Spinal cord (tissue), 10 donors: Measurements from ENCODE around the gene CEP135. TPM values are rescaled to one million over a fixed set of nuclear protein-coding genes. Genes with fewer than 3 reads are reported as not detected.
A peak's percentile ranks its signal among the peaks of the same experiment; 100 is the strongest.

ENCODE experiments used
- DNase-seq, 6 donors: peaks; one replicate each; pipeline versions ENCODE4 v3.0.0 to v3.0.0-alpha.2; 2013 to 2015; ENCODE audit warnings: low spot score in 6 of 6, low read depth in 4 of 6
- H3K27ac ChIP-seq: one replicate; pipeline ENCODE4 v1.5.1; 2013; ENCODE audit warnings: low read depth, low read length, control low read depth
- H3K27me3 ChIP-seq: one replicate; pipeline ENCODE4 v1.6.1; 2013; ENCODE audit warnings: low read length; ENCODE audit not compliant: control insufficient read depth, insufficient read depth
- H3K36me3 ChIP-seq: one replicate; pipeline ENCODE4 v1.6.1; 2013; ENCODE audit warnings: low read length; ENCODE audit not compliant: control insufficient read depth, insufficient read depth
- H3K4me1 ChIP-seq: one replicate; pipeline ENCODE4 v1.6.1; 2013; ENCODE audit warnings: low read length; ENCODE audit not compliant: control insufficient read depth, insufficient read depth
- H3K4me3 ChIP-seq: one replicate; pipeline ENCODE4 v1.5.1; 2013; ENCODE audit warnings: low read depth, low read length, control low read depth
- H3K9me3 ChIP-seq: one replicate; pipeline ENCODE4 v1.6.1; 2013; ENCODE audit warnings: low read length; ENCODE audit not compliant: control insufficient read depth, insufficient read depth
- WGBS: methylation state at CpG from one replicate; pipeline ENCODE4 v1.1.5; 2013; ENCODE audit warnings: missing lambda C conversion rate; ENCODE audit not compliant: insufficient coverage; 5-methylcytosine and 5-hydroxymethylcytosine counted together
- polyA plus RNA-seq, 2 donors: library from polyadenylated mRNA; unstranded; fragments of 120-200 nt; gene quantifications; one replicate each; pipeline ENCODE4 v1.2.1, GENCODE V29; 2013; ENCODE audit not compliant: insufficient read length in 2 of 2
- total RNA-seq, 2 donors: library from RNA; depleted of rRNA in 1 of 2; stranded (reverse); fragments of 120-200 nt in 1 of 2; fragments of >200 nt in 1 of 2; gene quantifications; one replicate each; pipeline versions ENCODE4 v1.2.3 to v1.2.4, GENCODE V29; 2013 to 2014
- donor health status: healthy.

CEP135 gene
- total and polyA plus RNA-seq, 4 donors = 9.9 to 15.3 (median 11.1) TPM

DNA sequence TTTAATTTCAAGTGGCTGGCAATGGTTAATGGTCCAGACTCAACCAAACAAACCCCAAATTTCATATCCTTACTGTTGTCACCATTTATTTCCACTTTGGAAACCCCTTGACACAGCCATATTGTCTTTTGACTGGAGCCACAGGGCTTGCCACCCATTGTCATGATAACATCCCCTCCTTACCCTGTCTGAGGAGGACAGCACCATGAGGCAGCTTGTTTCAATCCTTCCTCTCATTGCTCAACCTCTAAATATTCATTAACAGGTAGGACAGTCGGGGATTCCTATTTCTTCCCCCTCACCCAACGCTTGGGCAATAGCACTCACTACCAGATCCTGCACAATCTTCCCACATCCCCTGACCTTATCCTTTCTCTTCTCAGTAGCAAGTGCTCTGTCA is 92.1 kb downstream of the CEP135 start:
- no peak for DNase-seq
- H3K4me1 ChIP-seq = no peaks in the 10 kb centered on the region
- no peaks in the 10 kb centered on the region for H3K27me3 ChIP-seq
- H3K27ac ChIP-seq = no peak overlapping the region
- no peaks in the 10 kb centered on the region for H3K9me3 ChIP-seq
- no peak overlapping the region for H3K4me3 ChIP-seq
- H3K36me3 ChIP-seq = no peaks in the 10 kb centered on the region
- 60% methylated on average over 2 of the region's 2 CpGs for WGBS

DNA sequence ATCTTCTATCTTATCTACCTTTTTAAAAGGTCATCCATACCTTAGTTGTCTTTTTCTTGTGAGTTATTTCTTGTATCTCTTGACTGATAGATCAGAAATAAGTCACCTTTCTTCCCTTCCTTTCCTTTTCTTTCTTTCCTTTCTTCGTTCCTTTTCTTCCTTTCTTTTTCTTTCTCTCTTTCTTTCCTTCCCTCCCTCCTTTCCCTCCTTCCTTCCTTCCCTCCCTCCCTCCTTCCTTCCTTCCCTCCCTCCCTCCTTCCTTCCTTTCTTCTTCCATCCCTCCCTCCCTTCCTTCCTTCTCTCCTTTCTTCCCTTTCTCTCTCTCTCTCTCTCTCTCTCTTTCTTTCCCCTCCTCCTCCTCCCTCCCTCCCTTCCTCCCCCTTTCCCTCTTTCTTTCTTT is 93.5 kb downstream of the CEP135 start:
- WGBS = 82% methylated on average over 1 of the region's 1 CpG
- no peaks in the 10 kb centered on the region for H3K36me3 ChIP-seq
- no peak for DNase-seq
- H3K4me1 ChIP-seq = no peaks in the 10 kb centered on the region
- H3K9me3 ChIP-seq = no peaks in the 10 kb centered on the region
- H3K27me3 ChIP-seq = no peaks in the 10 kb centered on the region
- no peak overlapping the region for H3K27ac ChIP-seq
- no peak overlapping the region for H3K4me3 ChIP-seq

DNA sequence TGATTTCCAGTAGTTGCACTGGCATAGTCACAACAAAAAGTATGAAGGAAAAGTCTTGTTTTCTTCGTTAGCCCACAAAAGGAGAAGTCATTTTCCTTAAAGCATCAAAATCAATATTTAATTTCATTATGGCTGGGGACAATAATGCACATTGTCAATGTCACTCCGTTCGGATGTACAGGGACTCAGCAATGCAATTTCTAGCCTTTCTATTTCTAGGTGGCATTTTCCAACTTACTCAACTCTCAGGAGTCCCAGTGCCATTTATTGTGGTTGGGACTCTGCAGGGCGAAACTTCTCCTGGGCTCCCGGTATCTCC is 99.6 kb downstream of the CEP135 start:
- peak overlapping the region; percentile 67 for H3K27ac ChIP-seq
- no peaks in the 10 kb centered on the region for H3K36me3 ChIP-seq
- peak overlapping the region; percentile 78 for H3K4me3 ChIP-seq
- H3K9me3 ChIP-seq = no peaks in the 10 kb centered on the region
- peaks cover 3% of the 10 kb centered on the region for H3K4me1 ChIP-seq
- WGBS = 0% methylated on average over 2 of the region's 5 CpGs
- no peaks in the 10 kb centered on the region for H3K27me3 ChIP-seq
- no peak for DNase-seq

DNA sequence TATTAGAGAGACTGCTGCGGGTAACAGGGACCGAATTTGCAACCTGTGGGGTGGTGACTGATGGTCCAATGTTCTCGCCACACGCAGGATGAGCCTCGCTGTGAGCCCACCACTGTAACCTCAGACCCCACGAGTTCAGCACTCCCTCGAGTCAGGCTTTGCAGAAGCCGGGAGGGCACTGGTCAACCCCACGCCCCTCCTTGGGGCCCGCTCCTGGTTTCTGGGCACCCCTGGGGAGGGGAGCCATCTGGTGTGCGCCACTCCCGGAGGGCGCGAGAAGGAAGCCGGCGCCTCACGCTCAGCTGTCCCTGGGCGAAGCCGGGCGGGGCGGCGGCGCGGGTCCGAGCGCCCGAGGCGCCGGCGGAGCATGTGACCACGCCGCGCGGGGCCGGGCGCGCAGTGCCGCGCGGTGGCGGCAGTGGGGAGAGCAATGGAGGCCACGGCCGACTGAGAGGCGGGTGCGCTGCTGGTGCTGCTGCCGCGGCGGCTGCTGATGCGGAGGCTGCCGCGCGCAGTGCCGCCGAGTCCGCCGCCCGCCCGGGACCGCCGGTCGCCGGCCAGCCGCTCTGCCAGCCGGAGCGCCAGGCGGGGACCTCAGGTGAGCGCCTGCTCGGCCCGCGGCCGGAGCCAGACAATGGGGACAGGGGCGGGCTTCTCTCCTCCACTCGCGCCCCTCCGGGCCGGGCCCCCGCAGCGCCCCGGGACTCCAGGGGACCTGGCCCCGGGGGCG is 100.1 kb downstream of the CEP135 start:
- H3K36me3 ChIP-seq = no peaks in the 10 kb centered on the region
- under 1% methylated on average over 80 of the region's 81 CpGs for WGBS
- no peaks in the 10 kb centered on the region for H3K9me3 ChIP-seq
- H3K27me3 ChIP-seq = no peaks in the 10 kb centered on the region
- H3K27ac ChIP-seq = peak overlapping the region; percentile 67
- peak overlapping the region; percentile 90 for H3K4me3 ChIP-seq
- peak; percentile 47 to 92 (median 60) for DNase-seq
- H3K4me1 ChIP-seq = peaks cover 3% of the 10 kb centered on the region

DNA sequence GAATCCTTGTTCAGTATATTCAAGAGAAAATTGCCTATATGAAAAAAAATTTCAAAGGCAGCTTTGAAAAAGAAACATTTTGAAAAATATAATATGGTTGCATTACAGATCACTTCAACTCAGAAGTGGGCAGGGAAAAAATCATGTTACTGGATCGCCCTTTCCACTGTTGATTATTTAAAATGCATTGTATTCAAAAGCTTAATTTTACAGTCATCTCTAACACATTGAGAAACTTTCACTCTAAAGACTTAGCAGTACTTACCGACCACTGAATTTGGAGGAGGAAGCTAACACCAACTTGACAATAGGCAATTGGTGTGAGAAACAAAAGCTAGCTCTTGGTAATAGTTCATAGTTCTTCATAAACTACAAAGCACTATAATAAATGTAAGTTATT is 101.9 kb downstream of the CEP135 start:
- peaks cover 3% of the 10 kb centered on the region for H3K4me1 ChIP-seq
- H3K27ac ChIP-seq = peak overlapping the region; percentile 15
- peak overlapping the region; percentile 90 for H3K4me3 ChIP-seq
- WGBS = no CpG with 5 or more reads among the region's 2 CpGs
- H3K9me3 ChIP-seq = no peaks in the 10 kb centered on the region
- H3K27me3 ChIP-seq = no peaks in the 10 kb centered on the region
- peak in 1 of 6 donors; percentile 43 for DNase-seq
- H3K36me3 ChIP-seq = no peaks in the 10 kb centered on the region

DNA sequence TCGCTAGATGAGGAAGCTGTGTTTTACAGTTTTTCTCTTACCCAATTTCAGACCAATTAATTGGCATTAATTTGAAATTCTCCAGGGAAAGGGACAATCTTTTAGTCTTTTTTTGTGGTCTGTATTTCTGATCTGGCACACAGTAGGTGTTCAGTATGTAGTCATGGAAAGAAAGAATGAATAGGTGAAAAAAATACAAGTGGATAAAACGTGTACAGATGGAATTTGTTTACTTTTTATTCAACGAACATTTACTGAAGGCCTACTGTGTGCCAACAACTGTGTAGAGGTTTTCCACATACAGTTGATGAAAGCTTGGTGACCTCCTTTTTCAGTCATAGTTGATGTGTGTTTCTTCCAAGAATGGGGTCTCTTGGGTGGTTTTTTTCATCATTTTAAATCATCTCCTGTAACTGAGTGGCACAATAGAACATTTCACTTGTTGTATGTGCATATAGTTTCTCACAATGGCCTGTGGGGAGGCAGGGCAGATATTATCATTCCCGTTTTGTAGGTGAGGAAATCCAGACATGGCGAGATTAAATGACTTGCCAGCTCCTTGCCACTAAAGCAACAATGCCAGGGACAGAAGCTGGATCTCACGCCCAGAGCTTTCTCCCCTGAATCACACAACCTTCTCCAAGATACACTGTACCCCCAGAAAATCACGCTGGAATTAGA is 102.4 kb downstream of the CEP135 start:
- no peaks in the 10 kb centered on the region for H3K36me3 ChIP-seq
- H3K9me3 ChIP-seq = no peaks in the 10 kb centered on the region
- 57% methylated on average over 1 of the region's 7 CpGs for WGBS
- no peak overlapping the region for H3K27ac ChIP-seq
- H3K4me1 ChIP-seq = peaks cover 3% of the 10 kb centered on the region
- no peaks in the 10 kb centered on the region for H3K27me3 ChIP-seq
- no peak overlapping the region for H3K4me3 ChIP-seq
- DNase-seq = no peak

DNA sequence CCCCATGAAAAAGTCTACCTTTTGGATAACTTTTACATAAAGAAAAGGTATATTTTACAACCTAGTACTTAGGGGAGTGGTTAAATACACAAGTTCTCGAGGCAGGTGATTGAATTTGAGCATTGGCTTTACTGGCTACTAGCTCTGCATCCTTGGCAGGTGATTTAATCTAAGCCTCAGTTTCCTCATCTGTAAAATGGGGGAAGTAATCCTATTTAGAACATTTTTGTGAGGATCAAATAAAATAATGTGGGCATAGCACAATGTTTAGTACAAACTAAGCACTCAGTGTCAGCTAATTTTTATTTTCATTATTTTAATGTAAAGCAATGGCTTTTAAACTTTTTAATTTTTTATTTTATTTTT is 102.9 kb downstream of the CEP135 start:
- no CpG with 5 or more reads among the region's 1 CpG for WGBS
- DNase-seq = no peak
- Histone ChIP-seq H3K27me3 (no peaks in the 10 kb centered on the region), H3K9me3 (no peaks in the 10 kb centered on the region), H3K4me3 (no peak overlapping the region), H3K36me3 (no peaks in the 10 kb centered on the region), H3K27ac (no peak overlapping the region), H3K4me1 (peaks cover 3% of the 10 kb centered on the region)

DNA sequence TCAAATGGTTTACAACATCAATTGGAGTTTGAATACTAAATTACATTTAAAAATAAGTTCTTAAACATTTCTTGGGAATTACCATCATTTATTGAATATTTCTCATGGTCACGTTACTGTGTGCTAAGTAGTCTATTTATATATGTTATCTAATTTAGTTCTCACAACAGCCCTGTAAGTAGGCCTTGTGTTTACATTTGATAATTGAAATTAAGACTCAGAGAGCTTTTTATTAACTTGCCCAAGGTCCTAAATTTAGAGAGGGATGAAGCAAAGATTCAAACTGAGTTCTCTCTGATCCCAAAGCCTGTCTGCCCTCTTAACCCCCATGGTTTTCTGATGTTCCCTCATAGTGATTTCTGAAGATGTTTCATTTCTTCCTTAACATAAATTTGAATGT is 103.7 kb downstream of the CEP135 start:
- no peaks in the 10 kb centered on the region for H3K27me3 ChIP-seq
- DNase-seq = no peak
- no CpG with 5 or more reads among the region's 1 CpG for WGBS
- peaks cover 3% of the 10 kb centered on the region for H3K4me1 ChIP-seq
- no peaks in the 10 kb centered on the region for H3K9me3 ChIP-seq
- no peaks in the 10 kb centered on the region for H3K36me3 ChIP-seq
- no peak overlapping the region for H3K27ac ChIP-seq
- H3K4me3 ChIP-seq = no peak overlapping the region

DNA sequence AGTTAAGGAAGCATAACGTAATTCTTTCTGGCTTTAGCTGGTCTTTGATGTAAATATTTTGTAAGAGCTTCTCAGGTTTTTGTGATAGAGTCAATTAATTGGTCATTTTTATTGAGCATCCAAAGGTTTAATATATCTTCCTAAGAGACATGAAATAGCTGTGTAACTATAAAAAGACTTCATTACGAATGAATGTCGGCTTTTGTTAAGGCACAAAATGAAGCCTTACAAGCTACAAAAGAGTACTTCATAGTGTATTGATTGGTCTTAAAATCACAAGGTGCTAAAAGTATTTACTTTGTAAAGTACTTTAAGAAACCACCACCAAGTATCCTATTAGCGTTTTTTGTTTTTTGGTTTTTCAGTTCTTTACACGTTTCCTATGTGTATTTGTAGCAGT is 104.2 kb downstream of the CEP135 start:
- peak in 1 of 6 donors; percentile 11 for DNase-seq
- peaks cover 3% of the 10 kb centered on the region for H3K4me1 ChIP-seq
- no peak overlapping the region for H3K27ac ChIP-seq
- no CpG with 5 or more reads among the region's 5 CpGs for WGBS
- no peaks in the 10 kb centered on the region for H3K9me3 ChIP-seq
- no peaks in the 10 kb centered on the region for H3K27me3 ChIP-seq
- no peak overlapping the region for H3K4me3 ChIP-seq
- no peaks in the 10 kb centered on the region for H3K36me3 ChIP-seq
